MM.1S (cell line): ENCODE results near the gene AKAP13.

Source experiments
- DNase-seq: peaks from one replicate; pipeline ENCODE4 v3.0.0-alpha.2; 2015
- H2AFZ ChIP-seq: fragments of 300-600 bp; sonication (generic); 2 replicates; pipeline ENCODE4 v1.6.0; 2016; ENCODE audit warnings: antibody characterized with exemption, low read length
- H3F3A ChIP-seq: fragments of 300-600 bp; sonication (generic); 2 replicates; pipeline ENCODE4 v1.6.1; 2016; ENCODE audit warnings: mild to moderate bottlenecking, antibody characterized with exemption, low read length, moderate library complexity, mixed read lengths; ENCODE audit not compliant: insufficient read depth
- H3K27ac ChIP-seq: fragments of 300-600 bp; sonication (generic); 2 replicates; pipeline ENCODE4 v1.5.1; 2016; ENCODE audit warnings: mild to moderate bottlenecking, low read length
- H3K27me3 ChIP-seq: fragments of 300-600 bp; sonication (generic); replicated peaks from 2 replicates; pipeline ENCODE4 v1.6.0; 2016; ENCODE audit warnings: low read length; ENCODE audit not compliant: insufficient read depth
- H3K36me3 ChIP-seq: fragments of 300-600 bp; sonication (generic); replicated peaks from 2 replicates; pipeline ENCODE4 v1.6.1; 2016; ENCODE audit warnings: mild to moderate bottlenecking, low read length, mixed read lengths; ENCODE audit not compliant: insufficient read depth
- H3K4me1 ChIP-seq: fragments of 300-600 bp; sonication (generic); 2 replicates; pipeline ENCODE4 v1.6.1; 2016; ENCODE audit warnings: low read length, mixed read lengths
- H3K4me2 ChIP-seq: fragments of 300-600 bp; sonication (generic); 2 replicates; pipeline ENCODE4 v1.6.0; 2016; ENCODE audit warnings: low read depth, low read length
- H3K4me3 ChIP-seq: fragments of 300-600 bp; sonication (generic); 2 replicates; pipeline ENCODE4 v1.5.1; 2016; ENCODE audit warnings: low read length, mixed read lengths
- H3K79me2 ChIP-seq: fragments of 300-600 bp; sonication (generic); 2 replicates; pipeline ENCODE4 v1.6.1; 2016; ENCODE audit warnings: mixed run types, low read length, mixed read lengths
- H3K9ac ChIP-seq: fragments of 300-600 bp; sonication (generic); 2 replicates; pipeline ENCODE4 v1.6.1; 2016; ENCODE audit warnings: low read length, mixed read lengths
- H3K9me2 ChIP-seq: fragments of 300-600 bp; sonication (generic); replicated peaks from 2 replicates; pipeline ENCODE4 v1.6.1; 2016; ENCODE audit warnings: mild to moderate bottlenecking, low read length, mixed read lengths; ENCODE audit not compliant: insufficient read depth
- H3K9me3 ChIP-seq: fragments of 300-600 bp; sonication (generic); replicated peaks from 2 replicates; pipeline ENCODE4 v1.6.1; 2016; ENCODE audit warnings: mild to moderate bottlenecking, low read length, mixed read lengths; ENCODE audit not compliant: insufficient read depth
- H4K20me1 ChIP-seq: fragments of 300-600 bp; sonication (generic); 2 replicates; pipeline ENCODE4 v1.6.1; 2016; ENCODE audit warnings: mild to moderate bottlenecking, low read length, moderate library complexity, mixed read lengths; ENCODE audit not compliant: insufficient read depth
- EZH2 ChIP-seq: fragments of 300-600 bp; sonication (generic); optimal IDR thresholded peaks from 2 replicates; pipeline ENCODE3; 2017; ENCODE audit warnings: low read depth, mild to moderate bottlenecking, antibody characterized with exemption, low read length, mixed read lengths
- EZH2phosphoT487 ChIP-seq: fragments of 300-600 bp; sonication (generic); IDR thresholded peaks from 2 replicates; pipeline ENCODE4 v1.6.1; 2018; ENCODE audit warnings: antibody characterized with exemption, low read length
- TF ChIP-seq, protein P1 (sequence below): fragments of 300-600 bp; sonication (generic); IDR thresholded peaks from 2 replicates; pipeline ENCODE4 v1.5.1; 2016; ENCODE audit warnings: antibody characterized with exemption, low read length, mixed read lengths

Gene AKAP13

DNA sequence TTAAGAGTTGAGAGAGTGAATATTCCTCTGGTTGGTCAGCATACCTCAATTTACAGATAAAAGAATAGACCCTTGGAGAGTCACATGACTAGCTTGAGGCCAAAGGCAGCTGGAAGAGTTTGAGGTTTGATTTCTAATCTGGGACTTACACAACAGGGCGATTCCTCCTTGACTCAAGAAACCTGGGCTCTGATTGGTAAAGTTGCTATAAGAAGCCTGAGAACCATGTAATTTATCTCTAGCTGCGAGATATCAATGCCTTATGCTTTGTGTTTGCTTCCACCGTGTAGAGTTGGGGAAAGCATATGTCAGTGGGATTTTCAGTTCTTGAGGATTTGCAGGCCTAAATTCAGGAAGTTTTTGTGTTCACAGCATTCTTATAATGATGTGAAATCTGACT is 208.3 kb downstream of the AKAP13 start:
- no peaks in the 10 kb centered on the region for H3K27me3 ChIP-seq
- H3K79me2 ChIP-seq = no peaks in the 10 kb centered on the region
- H3K4me3 ChIP-seq = no peak overlapping the region
- H2AFZ ChIP-seq = no peak overlapping the region
- H3K9me2 ChIP-seq = no peaks in the 10 kb centered on the region
- no peak for DNase-seq
- H3K9ac ChIP-seq = no peak overlapping the region
- no peaks in the 10 kb centered on the region for H3K9me3 ChIP-seq
- H3K27ac ChIP-seq = no peak overlapping the region
- H4K20me1 ChIP-seq = no peaks in the 10 kb centered on the region; the same call in 1 of the 2 replicates
- H3K4me2 ChIP-seq = no peak overlapping the region
- no peak for TF ChIP-seq EZH2
- no peak for TF ChIP-seq EZH2phosphoT487
- H3F3A ChIP-seq = no peaks in the 10 kb centered on the region
- H3K36me3 ChIP-seq = no peaks in the 10 kb centered on the region
- peaks cover 5% of the 10 kb centered on the region; the same call in 1 of the 2 replicates for H3K4me1 ChIP-seq

DNA sequence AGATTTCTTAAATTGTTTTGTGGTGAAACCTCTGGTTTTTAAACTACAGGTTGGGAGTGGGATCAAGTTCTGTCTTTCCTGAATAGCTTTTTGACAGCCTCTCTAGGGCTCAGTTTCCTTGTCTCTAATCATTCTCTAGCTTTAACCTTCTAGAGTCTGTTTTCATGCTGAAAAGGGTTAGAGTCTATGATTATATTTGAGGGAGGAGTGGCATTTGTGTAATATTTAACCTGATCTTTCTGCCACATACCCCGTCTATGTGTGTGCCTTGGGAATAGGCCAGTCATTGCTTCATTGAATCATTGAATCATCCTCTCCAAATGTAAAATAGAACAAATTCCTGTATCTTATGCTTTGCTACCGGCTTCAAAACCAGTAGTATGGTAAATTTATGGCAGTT is 209.4 kb downstream of the AKAP13 start:
- TF ChIP-seq EZH2phosphoT487 = no peak
- TF ChIP-seq, protein P1, sequence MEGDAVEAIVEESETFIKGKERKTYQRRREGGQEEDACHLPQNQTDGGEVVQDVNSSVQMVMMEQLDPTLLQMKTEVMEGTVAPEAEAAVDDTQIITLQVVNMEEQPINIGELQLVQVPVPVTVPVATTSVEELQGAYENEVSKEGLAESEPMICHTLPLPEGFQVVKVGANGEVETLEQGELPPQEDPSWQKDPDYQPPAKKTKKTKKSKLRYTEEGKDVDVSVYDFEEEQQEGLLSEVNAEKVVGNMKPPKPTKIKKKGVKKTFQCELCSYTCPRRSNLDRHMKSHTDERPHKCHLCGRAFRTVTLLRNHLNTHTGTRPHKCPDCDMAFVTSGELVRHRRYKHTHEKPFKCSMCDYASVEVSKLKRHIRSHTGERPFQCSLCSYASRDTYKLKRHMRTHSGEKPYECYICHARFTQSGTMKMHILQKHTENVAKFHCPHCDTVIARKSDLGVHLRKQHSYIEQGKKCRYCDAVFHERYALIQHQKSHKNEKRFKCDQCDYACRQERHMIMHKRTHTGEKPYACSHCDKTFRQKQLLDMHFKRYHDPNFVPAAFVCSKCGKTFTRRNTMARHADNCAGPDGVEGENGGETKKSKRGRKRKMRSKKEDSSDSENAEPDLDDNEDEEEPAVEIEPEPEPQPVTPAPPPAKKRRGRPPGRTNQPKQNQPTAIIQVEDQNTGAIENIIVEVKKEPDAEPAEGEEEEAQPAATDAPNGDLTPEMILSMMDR = no peak
- no peak for TF ChIP-seq EZH2
- no peaks in the 10 kb centered on the region for H3K27me3 ChIP-seq
- H3K36me3 ChIP-seq = no peaks in the 10 kb centered on the region
- no peaks in the 10 kb centered on the region for H3F3A ChIP-seq
- no peak overlapping the region for H3K4me2 ChIP-seq
- no peak overlapping the region for H3K9ac ChIP-seq
- H4K20me1 ChIP-seq = no peaks in the 10 kb centered on the region
- H3K4me1 ChIP-seq = peaks cover 2% of the 10 kb centered on the region; the same call in 1 of the 2 replicates
- H3K4me3 ChIP-seq = no peak overlapping the region
- no peaks in the 10 kb centered on the region for H3K79me2 ChIP-seq
- no peak overlapping the region for H2AFZ ChIP-seq
- no peak overlapping the region for H3K27ac ChIP-seq
- DNase-seq = no peak
- H3K9me3 ChIP-seq = no peaks in the 10 kb centered on the region
- H3K9me2 ChIP-seq = no peaks in the 10 kb centered on the region

DNA sequence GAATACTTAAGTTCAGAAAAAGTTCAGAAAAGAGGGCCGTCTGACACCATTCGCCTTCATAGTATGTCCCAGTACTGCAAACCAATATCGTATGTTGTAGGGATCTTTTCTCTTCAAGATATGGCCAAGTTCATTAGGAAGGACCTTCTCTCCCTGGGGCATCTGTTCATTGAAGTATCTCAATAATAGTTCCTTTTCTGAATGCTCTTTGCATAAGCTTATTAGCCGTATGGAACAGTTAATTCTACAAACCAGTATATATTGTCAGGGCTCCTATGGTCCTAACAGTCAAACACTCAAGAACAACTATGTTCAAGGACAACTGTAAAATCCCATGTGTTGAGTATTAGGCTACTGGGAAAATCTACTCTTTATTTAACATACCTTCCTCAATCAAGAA is 211.2 kb downstream of the AKAP13 start:
- Histone ChIP-seq H3K9ac (no peak overlapping the region), H3K9me3 (no peaks in the 10 kb centered on the region), H3K4me2 (no peak overlapping the region), H3K4me3 (no peak overlapping the region), H2AFZ (no peak overlapping the region), H3F3A (no peaks in the 10 kb centered on the region), H3K9me2 (no peaks in the 10 kb centered on the region), H3K36me3 (no peaks in the 10 kb centered on the region), H3K27ac (no peak overlapping the region), H3K79me2 (no peaks in the 10 kb centered on the region), H3K27me3 (no peaks in the 10 kb centered on the region), H3K4me1 (no peaks in the 10 kb centered on the region), H4K20me1 (no peaks in the 10 kb centered on the region)
- TF ChIP-seq EZH2phosphoT487 = no peak
- TF ChIP-seq, protein P1 = no peak
- no peak for TF ChIP-seq EZH2
- DNase-seq = no peak

DNA sequence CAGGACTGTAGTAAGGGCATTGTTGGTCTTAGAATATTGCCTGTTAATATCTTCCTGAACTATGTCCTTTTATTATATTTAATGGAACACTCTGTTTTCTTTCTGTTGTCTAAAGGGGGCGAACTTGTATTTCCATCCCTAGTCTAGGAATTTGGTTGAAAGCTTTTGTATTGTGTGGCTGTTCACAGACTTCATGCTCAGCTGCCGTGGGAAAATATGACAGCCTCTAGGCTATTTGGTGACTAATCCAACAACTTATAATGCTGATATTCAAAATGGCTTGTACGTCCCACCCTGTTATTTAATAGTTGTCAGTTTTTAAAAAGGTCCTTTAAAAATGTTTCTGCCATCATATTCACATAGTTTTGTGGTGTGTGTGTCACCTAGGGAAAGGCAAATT is 211.7 kb downstream of the AKAP13 start:
- no peaks in the 10 kb centered on the region for H3K9me3 ChIP-seq
- H3K4me1 ChIP-seq = no peaks in the 10 kb centered on the region
- H3K27ac ChIP-seq = no peak overlapping the region
- H2AFZ ChIP-seq = no peak overlapping the region
- H3K9me2 ChIP-seq = no peaks in the 10 kb centered on the region
- no peaks in the 10 kb centered on the region for H3F3A ChIP-seq
- H3K4me3 ChIP-seq = no peak overlapping the region
- no peaks in the 10 kb centered on the region for H4K20me1 ChIP-seq
- no peak overlapping the region for H3K4me2 ChIP-seq
- H3K79me2 ChIP-seq = no peaks in the 10 kb centered on the region
- H3K36me3 ChIP-seq = no peaks in the 10 kb centered on the region
- DNase-seq = no peak
- no peaks in the 10 kb centered on the region for H3K27me3 ChIP-seq
- H3K9ac ChIP-seq = no peak overlapping the region
- TF ChIP-seq, protein P1 = no peak; the same call in 1 of the 2 replicates
- TF ChIP-seq EZH2 (no peak), EZH2phosphoT487 (no peak)
